ENCODE measurements around the gene TMEM94.

GRCh38 chr17:75494326-75494877 lies 38.0 kb downstream of the TMEM94 start:
- no peak for TF ChIP-seq EZH2 (IDR thresholded peaks at IDR 0.05; ENCODE audit: borderline replicate concordance)
- TF ChIP-seq CTCF (IDR thresholded peaks at IDR 0.05; ENCODE audit: poor library complexity), result no peak

Data from hepatocyte (in vitro differentiated cells).